Progenitor cell of endocrine pancreas (in vitro differentiated cells): ENCODE data around the gene PLGLB2. TPM values are rescaled to one million over a fixed set of nuclear protein-coding genes. Genes with fewer than 3 reads are reported as not detected.

Experiments used
- total RNA-seq: library from RNA; stranded (reverse); gene quantifications from 2 replicates; pipeline ENCODE4 v1.2.1, GENCODE V29; 2021

Gene PLGLB2
- total RNA-seq, 1 donor from 2014 or later, result 8.3 TPM

Other genes with a start within 250 kb of the PLGLB2 start
- 15.3 and 19.3 TPM in 2 replicates for gene RGPD2, start 77.7 kb downstream of the PLGLB2 start, total RNA-seq